Measurements from ENCODE around the gene ZNF497.
A peak's percentile ranks its signal among the peaks of the same experiment; 100 is the strongest.
"Not testable (repeated sequence)": the region's sequence is repeated elsewhere in the genome, so short reads cannot be mapped to it uniquely, and the experiment has no call there.

ZNF497 gene

GRCh38 chr19:58362272-58362994 is at the start of gene ZNF497:
ZNF497 (minus strand) TSS chr19:58362751; CDS start chr19:58357635, 5,116 bp downstream.
- peak; percentile 97 for DNase-seq (ENCODE audit: low spot score)

GRCh38 chr19:58409010-58409790 is 46.6 kb upstream of the ZNF497 start:
- DNase-seq (ENCODE audit: low spot score) = no peak

- DNase-seq (ENCODE audit: low spot score) = peak; percentile 97
These were observed 45.8 kb upstream of the ZNF497 start, which contains the start of gene ZNF584 for GRCh38 chr19:58408152-58409009. ZNF584 (plus strand) TSS chr19:58408649; CDS start chr19:58409148, 499 bp downstream.

GRCh38 chr19:58407658-58408151 is 45.2 kb upstream of the ZNF497 start:
- DNase-seq (ENCODE audit: low spot score) = no peak

- DNase-seq (ENCODE audit: low spot score) = no peak
These were observed 44.5 kb upstream of the ZNF497 start for GRCh38 chr19:58406818-58407657.

- not testable (repeated sequence) for DNase-seq (ENCODE audit: low spot score)
These were observed 41.4 kb upstream of the ZNF497 start for GRCh38 chr19:58403920-58404478.

- no peak for DNase-seq (ENCODE audit: low spot score)
These were observed 39.4 kb upstream of the ZNF497 start for GRCh38 chr19:58401840-58402421.

- peak; percentile 99 for DNase-seq (ENCODE audit: low spot score)
These were observed 38.6 kb upstream of the ZNF497 start for GRCh38 chr19:58400916-58401839.

- DNase-seq (ENCODE audit: low spot score) = peak; percentile 55
These were observed 37.9 kb upstream of the ZNF497 start for GRCh38 chr19:58400316-58400915.

- no peak for DNase-seq (ENCODE audit: low spot score)
These were observed 37.4 kb upstream of the ZNF497 start for GRCh38 chr19:58399903-58400302.

GRCh38 chr19:58398545-58398944 is 36.0 kb upstream of the ZNF497 start:
- DNase-seq (ENCODE audit: low spot score) = no peak

- DNase-seq (ENCODE audit: low spot score) = no peak
These were observed 35.5 kb upstream of the ZNF497 start for GRCh38 chr19:58398087-58398486.

- DNase-seq (ENCODE audit: low spot score) = no peak
These were observed 35.0 kb upstream of the ZNF497 start for GRCh38 chr19:58397533-58398037.

- DNase-seq (ENCODE audit: low spot score) = no peak
These were observed 34.4 kb upstream of the ZNF497 start for GRCh38 chr19:58396691-58397532.

GRCh38 chr19:58395979-58396627 is 33.6 kb upstream of the ZNF497 start:
- DNase-seq (ENCODE audit: low spot score) = no peak

- no peak for DNase-seq (ENCODE audit: low spot score)
These were observed 32.8 kb upstream of the ZNF497 start, which contains the start of gene RNF225 for GRCh38 chr19:58395220-58395978. RNF225 (plus strand) TSS chr19:58395656; CDS start chr19:58396090, 434 bp downstream.
